GM18870 (cell line): Measurements from ENCODE around the gene TRNP1.
"Not testable (repeated sequence)": the region's sequence is repeated elsewhere in the genome, so short reads cannot be mapped to it uniquely, and the experiment has no call there.

Source experiments
- ATAC-seq: cut with Tn5 transposase; IDR thresholded peaks from one replicate; pipeline ENCODE4 v1.9.1; 2021; ENCODE audit warnings: moderate library complexity; ENCODE audit not compliant: unreplicated experiment

The TRNP1 gene, protein sequence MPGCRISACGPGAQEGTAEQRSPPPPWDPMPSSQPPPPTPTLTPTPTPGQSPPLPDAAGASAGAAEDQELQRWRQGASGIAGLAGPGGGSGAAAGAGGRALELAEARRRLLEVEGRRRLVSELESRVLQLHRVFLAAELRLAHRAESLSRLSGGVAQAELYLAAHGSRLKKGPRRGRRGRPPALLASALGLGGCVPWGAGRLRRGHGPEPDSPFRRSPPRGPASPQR

DNA sequence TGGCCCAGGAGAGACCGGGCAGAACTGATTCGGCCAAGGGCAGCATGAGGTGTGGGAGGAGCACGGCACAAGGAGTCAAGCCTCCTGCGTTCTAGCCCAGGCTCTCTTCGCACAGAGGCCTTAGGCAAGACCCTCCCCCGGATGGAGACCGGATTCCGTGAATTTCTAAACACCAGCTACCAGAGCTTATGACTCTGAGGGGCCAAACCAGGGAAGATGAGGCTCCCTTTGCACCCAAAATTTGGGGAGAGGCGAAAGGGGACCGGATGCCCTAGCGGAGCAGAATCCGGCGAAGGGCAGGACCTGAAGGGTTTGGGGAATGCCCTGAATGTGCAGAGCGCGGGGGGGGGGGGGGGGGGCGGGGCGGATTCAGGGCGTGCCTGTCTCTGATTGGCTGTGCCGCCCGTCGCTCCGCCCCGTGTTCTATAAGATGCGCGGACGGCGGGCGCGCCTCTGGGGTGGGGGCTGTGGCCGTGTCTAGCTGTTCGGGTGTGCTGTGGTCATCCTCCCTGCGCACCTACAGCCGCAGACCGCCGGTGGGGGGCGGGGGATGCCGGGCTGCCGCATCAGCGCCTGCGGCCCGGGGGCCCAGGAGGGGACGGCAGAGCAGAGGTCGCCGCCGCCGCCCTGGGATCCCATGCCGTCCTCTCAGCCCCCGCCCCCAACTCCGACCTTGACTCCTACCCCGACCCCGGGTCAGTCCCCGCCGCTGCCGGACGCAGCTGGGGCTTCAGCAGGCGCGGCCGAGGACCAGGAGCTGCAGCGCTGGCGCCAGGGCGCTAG is at the start of gene TRNP1:
Gene TRNP1, plus strand, starts transcription at position 456 of the 783 bp plus-strand sequence. Its CDS starts 95 bp downstream, at position 551.
- no peak for ATAC-seq

DNA sequence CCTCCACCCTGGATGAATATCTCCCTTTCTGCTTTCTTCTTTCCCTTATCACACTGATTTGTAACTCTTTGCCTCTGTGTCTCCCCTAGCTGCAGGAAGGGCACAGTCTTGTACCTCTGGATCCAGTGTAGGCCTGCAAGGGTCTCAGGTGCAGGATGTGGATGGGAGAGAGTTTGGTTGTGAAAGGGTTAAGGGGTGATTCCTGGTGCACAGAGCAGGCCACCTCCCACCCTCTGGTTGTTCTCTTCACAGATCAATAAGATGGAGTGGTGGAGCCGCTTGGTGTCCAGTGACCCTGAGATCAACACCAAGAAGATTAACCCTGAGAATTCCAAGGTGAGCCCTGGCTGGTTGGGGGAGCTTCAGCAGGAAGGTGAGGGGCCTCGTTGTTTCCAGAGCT is 48.4 kb upstream of the TRNP1 start:
- no peak for ATAC-seq

DNA sequence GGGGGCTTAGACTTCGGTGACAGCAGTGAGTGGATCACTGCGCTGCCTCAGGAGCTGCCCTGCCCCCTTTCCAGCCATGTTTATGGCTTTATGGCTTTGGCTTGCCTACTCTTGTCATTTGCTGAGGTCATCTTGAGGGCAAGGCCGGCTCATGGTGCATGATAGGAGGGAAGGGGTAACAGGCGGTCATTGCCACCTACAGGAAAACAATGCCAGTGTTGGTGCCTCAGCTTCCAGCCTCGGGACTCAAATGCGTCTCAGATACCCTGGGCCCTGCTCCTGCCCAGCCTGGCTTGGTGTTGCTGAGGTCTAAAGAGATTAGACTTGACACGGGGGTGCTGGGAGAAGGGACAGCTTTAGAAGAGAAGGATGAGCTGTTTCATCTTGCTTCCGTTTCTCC is 47.8 kb upstream of the TRNP1 start:
- ATAC-seq: no peak

DNA sequence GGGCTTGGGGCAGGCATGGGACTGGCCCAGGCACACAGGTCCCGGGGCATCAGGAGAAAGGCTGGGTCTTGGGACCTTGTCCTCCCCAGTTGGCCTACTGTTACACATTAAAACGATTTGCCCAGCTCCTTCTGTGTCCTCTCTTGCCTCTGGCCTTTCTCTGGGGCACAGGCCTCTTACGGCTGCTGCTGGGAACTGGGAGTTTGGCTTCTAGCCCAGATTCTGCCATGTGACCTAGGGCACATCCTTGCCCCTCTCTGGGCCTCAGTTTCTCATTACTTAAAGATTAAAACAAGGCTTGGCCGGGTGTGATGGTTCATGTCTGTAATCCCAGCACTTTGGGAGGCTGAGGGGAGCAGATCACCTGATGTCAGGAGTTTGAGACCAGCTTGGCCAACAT is 47.2 kb upstream of the TRNP1 start:
- no peak for ATAC-seq

DNA sequence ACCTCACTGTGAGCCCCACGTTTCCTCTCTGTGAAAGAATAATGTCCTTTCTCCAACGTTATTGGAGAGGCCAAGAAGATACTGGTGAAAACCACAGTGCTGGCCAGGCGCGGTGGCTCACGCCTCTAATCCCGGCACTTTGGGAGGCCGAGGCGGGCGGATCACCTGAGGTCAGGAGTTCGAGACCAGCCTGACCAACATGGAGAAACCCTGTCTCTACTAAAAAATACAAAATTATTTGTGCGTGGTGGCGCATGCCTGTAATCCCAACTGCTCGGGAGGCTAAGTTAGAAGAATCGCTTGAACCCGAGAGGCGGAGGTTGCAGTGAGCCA is 44.8 kb upstream of the TRNP1 start:
- ATAC-seq: not testable (repeated sequence)

DNA sequence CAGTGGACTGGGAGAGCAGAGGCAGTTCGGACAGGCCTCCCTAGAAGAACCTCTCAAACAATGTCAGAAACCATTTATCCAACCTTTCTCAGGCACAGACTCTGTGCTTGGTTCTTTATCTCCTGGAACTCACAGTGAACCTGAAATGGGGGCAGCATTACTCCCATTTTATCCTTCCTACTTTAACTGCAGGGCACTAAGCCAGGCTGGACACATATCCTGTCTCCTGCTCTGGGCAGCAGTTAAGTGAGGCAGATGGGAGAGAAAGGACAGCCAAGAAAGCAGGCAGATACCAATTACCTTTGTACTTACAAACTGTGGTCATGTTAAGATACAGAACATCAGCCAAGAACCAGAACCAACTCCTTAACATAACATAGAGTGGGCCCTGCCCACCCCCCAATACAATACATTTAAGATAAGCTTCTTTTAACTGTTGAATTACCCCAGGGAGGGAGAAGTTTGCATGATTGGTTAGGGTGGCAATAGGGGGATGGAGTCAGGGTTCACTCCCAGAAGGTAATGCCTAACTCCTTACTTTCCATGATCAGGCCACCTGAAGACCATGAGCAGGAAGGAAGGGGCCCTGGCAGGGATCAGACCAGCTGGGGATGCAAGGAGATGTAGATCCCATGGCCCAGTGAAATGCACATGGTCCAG is 44.1 kb upstream of the TRNP1 start:
- no peak for ATAC-seq

DNA sequence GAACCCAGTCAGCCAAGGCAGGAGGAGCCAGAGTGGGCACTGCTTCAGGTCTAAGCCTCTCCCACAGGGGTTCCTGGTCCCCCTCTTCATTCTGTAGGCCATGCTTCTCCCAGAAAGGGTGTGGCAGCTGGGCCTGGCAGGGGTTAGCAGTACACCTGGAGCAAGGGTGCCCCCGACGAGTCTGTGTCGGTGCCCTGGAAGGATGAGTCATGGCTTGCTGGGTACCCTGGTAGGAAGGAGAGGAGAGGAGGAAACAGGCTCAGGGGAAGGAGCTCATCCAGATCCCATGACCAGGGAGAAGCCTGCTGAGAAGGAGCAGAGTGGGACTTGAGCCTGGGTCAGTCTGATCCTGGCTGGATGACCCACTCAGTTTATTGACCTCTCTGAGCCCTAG is 43.6 kb upstream of the TRNP1 start:
- ATAC-seq: no peak

DNA sequence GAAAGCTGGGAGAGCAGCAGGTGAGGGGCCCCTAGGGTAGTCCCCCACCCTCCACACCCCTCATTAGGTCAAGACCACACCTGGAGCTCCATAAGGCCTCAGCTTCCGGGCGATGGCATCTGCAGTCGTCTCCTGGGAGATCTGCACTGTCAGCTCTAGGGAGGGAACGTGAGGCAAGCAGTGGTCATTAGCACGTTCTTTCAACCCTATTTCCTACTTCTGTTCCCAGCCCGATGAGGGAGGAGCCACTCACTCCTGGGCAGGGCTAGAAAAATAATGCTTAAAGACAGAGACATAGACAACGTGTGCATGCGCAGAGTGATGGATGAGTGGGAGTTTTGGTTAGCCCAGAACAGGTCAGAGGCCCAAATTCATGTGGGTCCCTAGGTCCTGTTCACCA is 42.9 kb upstream of the TRNP1 start:
- no peak for ATAC-seq

DNA sequence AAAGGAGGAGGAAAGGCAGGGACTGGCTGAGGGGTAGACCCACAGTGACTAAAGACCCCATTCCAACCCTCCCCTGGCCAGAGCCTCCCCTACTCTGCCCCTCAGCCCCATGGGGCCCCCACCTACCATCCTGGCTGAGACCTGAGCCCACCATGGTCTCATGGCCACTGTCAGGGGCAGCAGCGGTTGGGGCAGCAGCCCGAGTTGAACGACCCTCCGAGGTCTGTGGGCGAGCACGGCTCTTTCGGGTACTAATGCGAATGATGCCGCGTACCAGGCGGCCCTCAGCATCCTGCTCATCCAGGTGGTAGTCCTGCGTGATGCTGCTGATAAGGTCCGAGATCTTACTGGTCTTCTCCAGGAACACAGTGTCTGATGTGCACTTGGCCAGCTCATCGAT is 42.3 kb upstream of the TRNP1 start:
- no peak for ATAC-seq

DNA sequence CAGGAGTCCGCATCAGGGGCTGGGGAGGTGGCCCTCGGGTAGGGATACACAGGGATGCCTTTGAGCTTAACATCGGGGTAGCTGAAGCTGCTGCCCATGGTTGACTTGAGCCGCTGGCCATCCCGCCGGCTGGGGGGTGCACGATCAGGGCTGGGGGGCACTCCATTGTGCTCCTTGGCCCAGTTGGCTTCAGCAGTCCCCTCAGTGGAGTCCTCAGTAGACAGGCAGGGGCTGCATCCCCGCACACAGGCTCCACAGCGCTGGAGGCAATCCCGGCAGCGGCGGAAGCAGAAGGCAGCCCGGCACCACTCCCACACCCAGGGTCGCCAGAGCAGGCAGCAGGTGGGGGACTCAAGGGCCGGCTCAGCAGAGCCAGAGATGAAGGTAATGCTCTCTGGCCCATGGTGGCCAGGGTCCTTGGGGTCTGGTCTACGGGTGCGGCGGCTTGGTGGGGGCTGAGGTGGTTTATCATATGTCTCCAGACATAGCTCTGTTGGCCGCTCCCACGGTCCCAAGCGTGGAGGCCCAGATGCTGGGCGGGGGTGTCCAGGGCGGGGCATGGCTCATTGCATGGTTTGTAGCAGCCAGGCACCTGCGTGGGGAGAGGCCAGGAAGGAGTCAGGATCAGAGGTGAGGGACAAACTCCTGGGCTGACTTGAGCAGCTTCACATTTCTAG is 41.5 kb upstream of the TRNP1 start:
- no peak for ATAC-seq

DNA sequence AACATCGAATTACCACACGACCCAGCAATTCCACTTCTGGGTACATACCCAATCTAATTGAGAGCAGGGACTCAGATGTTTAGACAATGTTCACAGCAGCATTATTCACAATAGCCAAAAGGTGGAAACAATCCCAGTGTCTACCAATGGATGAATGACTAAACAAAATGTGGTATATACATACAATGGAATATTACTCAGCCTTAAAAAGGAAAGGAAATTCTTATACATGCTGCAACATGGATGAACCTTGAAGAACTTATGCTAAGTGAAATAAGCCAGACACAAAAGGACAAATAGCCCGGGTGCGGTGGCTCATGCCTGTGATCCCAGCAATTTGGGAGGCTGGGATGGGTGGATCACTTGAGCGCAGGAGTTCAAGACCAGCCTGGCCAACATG is 40.1 kb upstream of the TRNP1 start:
- ATAC-seq: no peak

DNA sequence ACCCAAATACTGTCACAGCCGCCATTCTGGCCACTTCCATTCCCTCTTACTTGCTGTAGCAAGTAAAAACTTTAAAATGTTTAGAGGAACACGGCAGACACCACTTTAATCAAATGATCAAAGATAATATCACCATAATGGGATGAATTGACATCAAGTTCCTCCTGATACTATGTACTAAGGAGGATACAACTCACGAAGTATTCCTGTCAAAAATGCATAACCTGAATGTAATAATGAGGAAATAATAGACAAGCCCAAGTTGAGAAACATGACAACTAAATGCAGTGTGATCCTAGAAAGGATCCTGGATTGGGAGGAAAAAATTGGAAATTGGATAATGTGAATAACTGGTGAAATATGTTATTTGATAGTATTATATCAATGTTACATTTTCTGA is 37.2 kb upstream of the TRNP1 start:
- ATAC-seq: no peak

DNA sequence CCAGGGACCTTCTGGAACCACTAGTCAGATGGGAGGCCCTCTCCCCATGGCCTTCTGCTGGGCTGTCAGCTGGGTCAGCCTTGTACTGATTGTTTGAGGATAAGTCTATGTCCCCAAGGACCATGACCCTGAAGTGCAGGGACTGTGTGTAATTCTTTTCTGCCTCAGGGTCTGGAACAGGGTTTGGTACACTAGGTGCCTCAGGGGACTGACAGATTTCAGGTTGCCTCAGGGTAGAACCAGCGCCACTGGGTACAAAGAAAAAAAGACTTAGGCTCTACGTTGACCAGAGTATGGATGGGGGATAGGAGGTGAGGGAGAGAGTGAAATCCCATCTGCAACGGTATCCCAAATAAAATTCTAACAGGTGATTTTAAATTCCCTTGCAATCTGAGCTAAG is 36.2 kb upstream of the TRNP1 start:
- no peak for ATAC-seq

DNA sequence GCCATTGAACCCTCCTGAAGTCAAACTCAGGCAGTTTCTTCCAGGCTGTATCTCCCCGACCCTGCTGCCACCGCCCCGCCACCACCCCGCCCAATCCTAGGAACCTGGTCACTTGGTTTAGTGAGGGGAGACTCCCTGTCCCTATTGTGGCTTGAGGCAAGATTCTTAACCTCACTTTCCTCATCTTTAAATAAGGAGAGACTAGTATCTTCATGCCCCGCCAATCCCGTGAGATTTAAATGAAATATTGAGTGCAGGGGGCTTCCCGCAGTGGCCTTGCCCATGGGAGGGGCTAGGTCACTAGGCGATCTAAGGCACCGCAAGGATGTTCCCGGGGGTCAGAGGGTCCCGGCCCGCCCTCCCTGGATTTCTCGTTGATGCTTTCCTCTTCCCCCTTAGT is 34.2 kb upstream of the TRNP1 start:
- ATAC-seq: no peak

DNA sequence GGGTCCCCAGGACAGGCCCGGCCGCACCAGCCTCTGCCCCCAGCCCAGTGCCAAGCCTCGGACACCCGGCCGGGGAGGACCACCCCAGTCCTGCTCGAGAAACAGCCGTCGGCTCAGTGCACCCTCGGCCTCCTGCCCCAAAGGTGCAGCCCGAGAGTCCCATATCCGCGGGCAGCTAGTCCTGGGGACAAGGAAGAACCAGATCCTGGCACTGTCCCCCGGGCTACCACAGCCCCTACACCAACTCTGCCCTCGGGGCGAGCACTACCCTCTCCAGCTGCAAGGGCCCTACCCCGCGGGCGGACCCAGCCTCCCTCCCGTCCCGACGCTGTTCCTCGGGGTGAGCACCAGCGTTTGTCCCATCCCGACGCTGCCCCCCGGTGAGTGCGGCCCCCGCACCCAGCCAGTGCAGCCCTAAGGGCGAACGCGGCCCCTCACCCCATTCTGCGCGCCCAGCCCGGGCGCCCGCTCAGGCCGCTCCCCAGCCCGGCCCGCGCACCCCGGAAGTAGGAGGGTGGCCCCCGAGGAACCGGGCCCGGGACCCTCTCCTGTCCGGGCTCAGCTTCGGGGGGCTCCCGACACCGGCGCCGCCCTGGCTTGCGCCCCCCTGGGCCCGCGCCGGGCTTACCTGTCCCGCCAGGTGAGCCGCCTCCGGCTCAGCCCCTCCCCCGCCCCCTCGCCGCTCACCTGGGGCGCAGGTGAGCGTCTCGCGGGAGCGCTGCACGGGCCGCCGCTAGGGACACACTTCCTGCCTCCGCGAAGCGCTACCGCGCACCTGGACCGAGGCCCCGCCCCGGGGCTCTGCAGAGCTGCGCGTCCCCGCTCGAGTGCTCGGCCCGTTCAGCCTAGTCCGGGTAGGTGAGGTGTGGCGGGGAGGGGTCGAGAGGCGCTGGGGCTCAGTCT is 33.5 kb upstream of the TRNP1 start, which contains the start of gene KDF1:
Gene KDF1, minus strand, starts transcription at position 747 of the 903 bp plus-strand sequence. CDS start 8,088 bp downstream, outside the sequence.
- ATAC-seq: no peak

DNA sequence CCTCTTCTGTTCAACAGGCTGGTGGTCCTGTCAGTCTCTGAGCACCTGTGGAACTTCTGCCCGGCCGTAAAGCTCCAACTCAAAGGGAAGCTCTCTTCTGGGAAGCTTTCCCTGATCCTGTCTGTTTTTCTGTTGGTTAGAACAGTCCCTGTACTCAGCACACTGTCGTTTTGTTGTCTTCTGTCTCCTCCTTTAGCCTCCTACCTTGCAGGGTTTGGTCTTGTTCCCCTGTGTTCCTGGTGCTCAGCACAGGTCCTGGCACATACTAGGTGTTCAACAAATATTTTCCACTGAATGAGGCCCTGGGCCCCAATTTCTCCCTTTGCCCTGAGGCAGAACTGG is 32.9 kb upstream of the TRNP1 start:
- no peak for ATAC-seq

DNA sequence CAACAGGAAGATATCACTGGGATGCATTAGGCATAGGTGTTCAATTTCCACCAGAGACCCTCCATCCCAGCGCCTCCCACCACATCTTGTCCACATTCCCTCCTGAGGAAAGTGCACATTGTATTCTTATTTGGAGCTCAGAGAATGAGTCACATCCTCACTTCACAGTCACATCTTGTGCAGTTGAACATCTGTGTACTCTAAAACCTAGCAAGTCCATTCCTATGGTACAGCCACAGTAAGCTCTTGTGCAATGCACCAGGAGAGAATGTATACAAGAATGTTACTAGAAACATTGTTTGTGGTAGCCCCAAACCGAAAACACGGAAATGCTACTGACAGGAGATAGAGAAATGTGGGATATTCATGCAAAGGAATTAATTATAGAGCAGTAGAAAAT is 31.7 kb upstream of the TRNP1 start:
- ATAC-seq: no peak

DNA sequence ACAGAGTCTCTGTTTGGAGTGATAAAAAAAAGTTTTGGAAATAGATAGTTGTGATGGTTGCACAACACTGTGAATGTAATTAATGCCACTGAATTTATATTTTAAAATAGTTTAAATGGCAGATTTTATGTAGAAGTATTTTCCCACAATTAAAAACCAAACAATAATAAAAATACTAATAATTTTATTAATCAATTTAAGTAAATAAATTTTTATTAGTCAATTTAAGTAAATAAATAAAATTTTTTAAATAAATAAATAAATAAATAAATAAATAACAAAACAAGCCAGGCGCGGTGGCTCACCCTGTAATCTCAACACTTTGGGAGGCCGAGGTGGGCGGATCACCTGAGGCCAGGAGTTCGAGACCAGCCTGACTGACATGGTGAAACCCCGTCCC is 28.3 kb upstream of the TRNP1 start:
- no peak for ATAC-seq

DNA sequence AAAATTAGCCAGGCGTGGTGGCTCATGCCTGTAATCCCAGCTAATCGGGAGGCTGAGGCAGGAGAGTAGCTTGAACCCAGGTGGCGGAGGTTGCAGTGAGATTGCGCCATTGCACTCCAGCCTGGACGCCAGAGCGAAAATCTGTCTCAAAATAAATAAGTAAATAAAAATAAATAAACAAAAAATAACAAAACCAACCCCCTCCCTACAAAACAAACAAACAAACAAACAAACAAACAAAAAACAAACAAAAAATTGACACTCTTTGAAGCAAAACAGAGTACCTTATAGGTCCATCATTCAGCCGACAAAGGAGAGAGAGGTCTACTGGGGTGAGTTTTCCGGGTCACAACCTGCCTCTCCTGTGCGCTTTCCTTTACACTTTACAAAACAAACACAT is 27.9 kb upstream of the TRNP1 start:
- ATAC-seq: no peak

DNA sequence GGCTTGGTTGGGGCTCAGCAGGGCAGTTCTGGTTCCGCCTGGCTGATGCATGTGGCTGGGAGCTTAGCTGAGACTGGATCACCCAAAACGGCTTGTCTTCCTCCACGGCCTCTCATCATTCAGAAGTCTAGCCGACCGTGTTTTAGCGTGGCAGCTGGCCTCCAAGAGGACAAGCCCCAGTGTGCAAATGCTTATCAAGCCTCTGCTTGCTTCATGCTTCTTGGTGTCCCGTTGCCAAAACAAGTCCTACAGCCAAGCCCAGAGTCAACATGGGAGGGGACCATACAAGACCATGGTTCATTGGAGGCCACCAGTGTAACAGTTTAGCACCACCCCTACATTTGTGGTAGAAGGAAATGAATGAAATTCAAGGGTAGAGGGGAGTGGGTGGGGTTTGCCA is 22.7 kb upstream of the TRNP1 start:
- no peak for ATAC-seq

DNA sequence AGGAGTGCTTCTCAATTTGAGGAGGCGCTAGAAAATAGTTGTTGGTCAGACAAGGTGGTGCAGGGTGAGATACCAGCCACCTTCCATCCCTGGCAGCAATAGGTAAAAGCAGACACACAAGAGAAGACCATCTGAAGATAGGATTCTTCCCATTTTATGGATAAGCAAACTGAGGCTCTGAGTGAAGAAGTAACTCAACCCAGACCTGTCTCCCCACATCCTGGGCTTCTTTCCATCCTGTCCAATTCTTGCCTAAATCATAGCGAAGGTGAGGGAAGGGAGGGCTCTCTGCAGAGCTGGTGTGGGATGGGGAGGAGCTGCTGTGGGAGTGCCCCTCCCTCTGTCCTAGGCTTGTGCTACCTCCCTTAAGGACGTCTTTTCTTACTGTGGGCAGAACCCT is 21.9 kb upstream of the TRNP1 start:
- no peak for ATAC-seq
